ENCODE results near the gene PTER.

DNA sequence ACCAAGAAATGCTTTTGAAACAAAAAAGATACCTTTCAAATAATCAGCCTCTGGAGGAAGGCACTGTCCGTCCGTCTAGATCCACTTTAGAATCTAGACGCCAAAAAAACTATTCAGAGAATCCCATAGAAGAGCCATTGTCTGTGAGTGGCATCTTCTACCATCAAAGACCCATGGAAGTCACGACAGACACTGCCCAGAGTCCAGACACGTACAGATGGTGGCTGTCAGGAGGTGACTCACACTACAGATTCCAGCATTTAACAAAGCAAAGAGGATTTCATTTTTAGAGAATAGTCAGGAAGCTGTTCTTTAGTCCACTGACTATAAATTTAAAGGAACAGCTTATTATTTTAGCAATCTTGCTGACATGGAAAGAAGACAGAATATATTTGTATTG lies 73.2 kb downstream of the PTER start:
- TF ChIP-seq, protein P1, sequence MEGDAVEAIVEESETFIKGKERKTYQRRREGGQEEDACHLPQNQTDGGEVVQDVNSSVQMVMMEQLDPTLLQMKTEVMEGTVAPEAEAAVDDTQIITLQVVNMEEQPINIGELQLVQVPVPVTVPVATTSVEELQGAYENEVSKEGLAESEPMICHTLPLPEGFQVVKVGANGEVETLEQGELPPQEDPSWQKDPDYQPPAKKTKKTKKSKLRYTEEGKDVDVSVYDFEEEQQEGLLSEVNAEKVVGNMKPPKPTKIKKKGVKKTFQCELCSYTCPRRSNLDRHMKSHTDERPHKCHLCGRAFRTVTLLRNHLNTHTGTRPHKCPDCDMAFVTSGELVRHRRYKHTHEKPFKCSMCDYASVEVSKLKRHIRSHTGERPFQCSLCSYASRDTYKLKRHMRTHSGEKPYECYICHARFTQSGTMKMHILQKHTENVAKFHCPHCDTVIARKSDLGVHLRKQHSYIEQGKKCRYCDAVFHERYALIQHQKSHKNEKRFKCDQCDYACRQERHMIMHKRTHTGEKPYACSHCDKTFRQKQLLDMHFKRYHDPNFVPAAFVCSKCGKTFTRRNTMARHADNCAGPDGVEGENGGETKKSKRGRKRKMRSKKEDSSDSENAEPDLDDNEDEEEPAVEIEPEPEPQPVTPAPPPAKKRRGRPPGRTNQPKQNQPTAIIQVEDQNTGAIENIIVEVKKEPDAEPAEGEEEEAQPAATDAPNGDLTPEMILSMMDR (IDR thresholded peaks at IDR 0.05; ENCODE audit: low read depth, low read length), result no peak
- no peak for TF ChIP-seq EZH2phosphoT487 (IDR thresholded peaks at IDR 0.05; ENCODE audit: low read depth)
